Measurements from ENCODE around the gene ASB11. TPM values are rescaled to one million over a fixed set of nuclear protein-coding genes. Genes with fewer than 3 reads are reported as not detected.
"Not testable (repeated sequence)": the region's sequence is repeated elsewhere in the genome, so short reads cannot be mapped to it uniquely, and the experiment has no call there.

The ASB11 gene
- total RNA-seq, 1 donor from 2014 or later: 85.9 TPM

DNA sequence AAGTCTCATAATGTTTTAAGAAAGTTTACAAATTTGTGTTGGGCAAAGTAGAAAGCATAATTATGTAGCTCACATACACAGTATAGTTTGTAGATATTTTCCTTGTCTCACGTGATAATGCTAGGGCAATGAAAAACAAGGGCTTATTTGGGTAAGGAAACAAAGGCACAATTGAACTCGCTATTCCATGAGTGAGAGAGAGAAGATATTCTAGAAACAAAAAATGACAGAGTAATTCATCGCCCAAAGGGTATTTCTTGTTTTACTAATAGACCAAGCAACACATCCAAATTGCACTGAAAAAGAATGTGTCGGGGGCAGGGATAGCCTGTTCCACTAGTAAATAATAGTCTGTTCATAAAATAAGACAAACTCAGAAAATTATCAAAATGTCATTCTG is 3.6 kb upstream of the ASB11 start:
- intact Hi-C loops (cut with DNase I): no loop called here
- DNase-seq (ENCODE audit: missing footprints) (no peak), ATAC-seq (no peak)

DNA sequence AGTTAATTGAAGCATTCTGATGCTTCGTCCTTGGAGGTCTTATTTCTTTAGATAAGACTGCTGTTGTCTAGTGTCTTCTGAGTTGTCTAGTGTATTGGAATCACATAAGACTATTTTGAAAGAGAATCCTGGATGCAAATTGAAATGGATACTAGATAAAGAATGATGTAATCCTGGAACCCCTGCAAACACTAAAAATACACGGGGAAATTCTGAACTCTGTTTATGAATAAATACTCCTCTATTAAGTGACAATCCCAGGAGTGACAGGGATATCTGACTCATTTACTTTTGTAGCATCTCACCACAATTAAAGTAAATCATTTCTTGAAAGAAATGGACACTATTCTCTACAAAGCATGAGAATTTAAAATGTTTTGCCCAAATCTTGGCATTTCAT is 968 bp downstream of the ASB11 start:
- intact Hi-C loops (cut with DNase I): no loop called here
- ATAC-seq (no peak), DNase-seq (ENCODE audit: missing footprints) (no peak)

DNA sequence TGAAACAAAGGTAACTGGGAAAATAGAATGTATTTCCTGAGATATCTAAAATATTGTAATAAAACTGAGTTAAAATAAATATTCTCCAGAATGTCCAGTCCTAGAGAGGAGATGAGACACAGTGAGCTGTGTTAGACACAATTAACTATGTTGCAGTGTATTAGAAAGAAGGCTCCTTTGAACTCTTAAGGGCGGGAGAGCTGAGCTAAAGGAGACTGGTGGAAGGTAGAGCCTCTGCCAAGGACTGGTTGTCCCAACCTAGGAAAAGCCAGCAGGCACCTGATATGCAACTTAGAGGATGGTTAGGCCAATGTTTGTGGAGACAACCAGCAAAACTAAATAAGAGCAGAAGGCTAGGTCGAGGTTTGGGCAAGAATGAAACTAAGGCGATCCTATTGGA is 4.3 kb downstream of the ASB11 start:
- intact Hi-C loops (cut with DNase I): no loop called here
- DNase-seq (ENCODE audit: missing footprints) (no peak), ATAC-seq (peak; percentile 77)

DNA sequence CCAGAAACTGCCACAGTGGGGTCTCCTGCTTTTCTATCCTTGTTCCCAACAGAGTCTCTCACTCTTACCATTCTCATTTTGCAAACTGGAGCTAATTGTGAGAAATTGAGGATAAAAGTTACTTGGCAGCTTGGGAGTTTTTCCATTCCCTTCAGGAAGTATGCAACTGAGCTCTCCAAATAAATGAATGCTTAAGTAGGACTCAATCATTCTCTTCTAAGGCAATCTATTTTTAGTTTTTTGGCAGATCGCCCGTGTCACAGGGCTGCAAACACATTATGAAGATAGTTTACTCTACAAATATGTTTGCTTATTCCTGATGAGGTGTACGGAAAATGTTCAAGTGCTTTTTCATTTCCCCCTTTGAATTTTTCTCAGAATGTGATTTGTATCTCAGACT is 5.3 kb downstream of the ASB11 start:
- intact Hi-C loops (cut with DNase I): no loop called here
- DNase-seq (ENCODE audit: missing footprints): no peak
- peak; percentile 77 for ATAC-seq

DNA sequence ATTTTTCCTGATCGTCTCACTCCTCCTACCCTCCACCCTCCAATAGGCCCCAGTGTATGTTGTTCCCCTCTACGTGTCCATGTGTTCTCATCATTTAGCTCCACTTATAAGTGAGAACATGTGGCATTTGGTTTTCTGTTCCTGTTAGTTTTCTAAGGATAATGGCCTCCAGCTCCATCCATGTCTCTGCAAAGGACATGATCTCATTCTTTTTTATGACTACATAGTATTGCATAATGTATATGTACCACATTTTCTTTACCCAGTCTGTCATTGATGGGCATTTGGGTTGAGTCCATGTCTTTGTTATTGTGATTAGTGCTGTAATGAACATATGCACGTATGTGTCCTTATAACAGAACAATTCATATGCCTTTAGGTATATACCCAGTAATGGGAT is 9.5 kb downstream of the ASB11 start:
- DNase-seq (ENCODE audit: missing footprints): not testable (repeated sequence)

GRCh38 chrX:15301924-15302323 is 13.5 kb downstream of the ASB11 start:
- DNase-seq (ENCODE audit: missing footprints) (peak; percentile 70), ATAC-seq (peak; percentile 63)
- intact Hi-C loops (cut with DNase I): loop anchor here (5.0 kb wide), 1 partner anchor 35 kb away; the partner anchor contains the start of gene PIGA

More for the DNA sequence above, 9.5 kb downstream of the ASB11 start:
- ATAC-seq; intact Hi-C loops (cut with DNase I): not testable (repeated sequence)

- no peak for DNase-seq (ENCODE audit: missing footprints)
- intact Hi-C loops (cut with DNase I): loop anchor here (5.0 kb wide), 1 partner anchor 37 kb away; the partner anchor contains the start of gene PIGA
- no peak for ATAC-seq
Observed at GRCh38 chrX:15299941-15300851, 15.2 kb downstream of the ASB11 start.

- intact Hi-C loops (cut with DNase I): no loop called here
- DNase-seq (ENCODE audit: missing footprints): no peak
- peak; percentile 67 for ATAC-seq
Observed at GRCh38 chrX:15298780-15299179, 16.7 kb downstream of the ASB11 start.

- intact Hi-C loops (cut with DNase I): no loop called here
- DNase-seq (ENCODE audit: missing footprints) (no peak), ATAC-seq (peak; percentile 14)
Observed at GRCh38 chrX:15298201-15298600, 17.2 kb downstream of the ASB11 start.

DNA sequence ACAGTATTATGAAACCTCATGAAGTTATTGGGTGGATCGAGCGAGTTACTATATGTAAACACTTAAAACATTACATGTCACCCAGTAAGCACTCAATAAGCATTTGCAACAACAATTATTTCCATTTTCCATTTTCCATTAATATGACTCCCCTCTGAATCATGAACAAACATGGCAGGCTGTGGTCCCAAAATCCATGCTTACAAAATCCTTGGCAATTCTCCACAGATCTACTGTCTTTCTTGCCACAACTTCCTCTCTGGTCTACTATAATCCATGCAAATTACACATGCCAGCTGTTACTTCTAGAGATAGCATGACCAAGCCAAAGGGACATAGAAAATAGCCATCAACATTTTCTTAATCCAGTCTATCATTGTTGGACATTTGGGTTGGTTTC is 22.0 kb downstream of the ASB11 start:
- DNase-seq (ENCODE audit: missing footprints): no peak
- ATAC-seq: no peak
- intact Hi-C loops (cut with DNase I): no loop called here

GRCh38 chrX:15292861-15293260 is 22.6 kb downstream of the ASB11 start:
- ATAC-seq (no peak), DNase-seq (ENCODE audit: missing footprints) (no peak)
- intact Hi-C loops (cut with DNase I): no loop called here

DNA sequence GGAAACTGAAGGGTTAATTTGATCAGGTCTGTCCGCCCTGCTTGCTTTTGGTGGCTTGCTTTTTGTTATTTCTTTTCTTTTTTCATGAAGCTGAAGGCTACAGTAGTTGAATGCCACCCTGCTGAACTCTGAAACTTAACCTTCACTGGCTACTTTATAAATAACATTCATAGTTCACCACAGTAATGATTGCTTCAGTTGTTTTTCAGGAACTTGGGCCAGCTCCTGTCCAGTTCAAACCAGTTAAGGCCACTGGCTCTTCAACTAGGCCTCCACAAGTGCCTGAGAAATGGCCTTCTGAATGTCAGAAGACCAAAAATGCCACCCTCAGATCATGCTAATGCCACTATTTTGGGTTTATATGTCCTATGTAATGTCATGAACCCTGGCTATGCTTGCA is 37.8 kb downstream of the ASB11 start:
- peak; percentile 34 for ATAC-seq
- DNase-seq (ENCODE audit: missing footprints): no peak
- intact Hi-C loops (cut with DNase I): no loop called here

DNA sequence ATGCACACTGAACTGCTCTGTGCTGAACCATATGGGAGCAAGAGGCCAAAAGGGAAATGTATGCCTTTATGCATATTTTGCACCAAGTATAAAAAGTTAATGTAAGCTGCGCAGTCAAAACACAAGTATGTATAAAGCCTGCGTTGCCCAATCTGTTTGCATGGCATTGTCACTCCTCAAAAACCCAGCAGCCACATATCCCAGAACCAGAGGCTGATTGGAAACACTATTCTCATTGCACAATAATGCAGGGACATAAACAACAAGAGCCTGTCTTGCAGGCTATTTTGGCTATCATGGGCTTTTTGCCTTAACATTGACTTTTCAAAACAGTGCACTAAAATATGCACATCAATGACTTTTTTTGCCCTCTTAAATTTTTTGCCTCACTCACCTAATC is 40.5 kb downstream of the ASB11 start:
- intact Hi-C loops (cut with DNase I): no loop called here
- ATAC-seq (no peak), DNase-seq (ENCODE audit: missing footprints) (no peak)

DNA sequence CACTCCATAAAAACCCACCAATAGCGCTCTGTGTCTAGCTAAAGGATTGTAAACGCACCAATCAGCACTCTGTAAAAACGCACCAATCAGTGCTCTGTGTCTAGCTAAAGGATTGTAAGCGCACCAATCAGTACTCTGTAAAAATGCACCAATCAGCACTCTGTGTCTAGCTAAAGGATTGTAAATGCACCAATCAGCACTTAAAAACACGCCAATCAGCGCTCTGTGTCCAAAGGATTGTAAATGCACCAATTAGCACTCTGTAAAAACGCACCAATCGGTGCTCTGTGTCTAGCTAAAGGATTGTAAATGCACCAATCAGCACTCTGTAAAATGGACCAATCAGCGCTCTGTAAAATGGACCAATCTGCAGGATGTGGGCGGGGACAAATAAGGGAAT is 42.2 kb downstream of the ASB11 start:
- ATAC-seq: not testable (repeated sequence)

GRCh38 chrX:15271757-15272156 is 43.7 kb downstream of the ASB11 start:
- intact Hi-C loops (cut with DNase I): no loop called here
- no peak for ATAC-seq
- no peak for DNase-seq (ENCODE audit: missing footprints)

More for the DNA sequence above, 42.2 kb downstream of the ASB11 start:
- intact Hi-C loops (cut with DNase I); DNase-seq (ENCODE audit: missing footprints): not testable (repeated sequence)

- DNase-seq (ENCODE audit: missing footprints): no peak
- peak; percentile 20 for ATAC-seq
- intact Hi-C loops (cut with DNase I): no loop called here
Observed at GRCh38 chrX:15269618-15270521, 45.6 kb downstream of the ASB11 start, which contains the start of gene ASB9. Gene ASB9 (minus strand): TSS chrX:15270083. CDS start chrX:15269874, 209 bp downstream.

DNA sequence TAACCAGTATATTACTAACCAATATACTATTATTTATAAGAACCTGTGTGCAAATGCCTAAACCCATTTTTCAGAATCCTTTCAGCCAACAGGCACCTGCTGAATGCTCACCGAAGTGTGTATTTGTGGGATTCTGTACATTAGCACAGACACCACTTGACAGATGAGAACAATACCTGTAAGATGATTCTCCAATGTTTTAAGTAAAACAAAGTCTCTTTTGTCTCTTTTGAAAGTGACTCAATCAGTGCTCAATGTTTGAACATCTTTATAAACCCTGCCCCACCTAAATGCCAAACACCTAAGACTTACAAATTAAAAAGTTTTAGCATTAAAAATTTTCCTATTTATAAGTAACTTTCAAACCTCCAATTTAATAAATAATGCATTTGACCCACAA is 46.3 kb downstream of the ASB11 start:
- intact Hi-C loops (cut with DNase I): no loop called here
- DNase-seq (ENCODE audit: missing footprints): no peak
- no peak for ATAC-seq

GRCh38 chrX:15254852-15255251 is 60.6 kb downstream of the ASB11 start:
- intact Hi-C loops (cut with DNase I): no loop called here
- DNase-seq (ENCODE audit: missing footprints) (no peak), ATAC-seq (no peak)

DNA sequence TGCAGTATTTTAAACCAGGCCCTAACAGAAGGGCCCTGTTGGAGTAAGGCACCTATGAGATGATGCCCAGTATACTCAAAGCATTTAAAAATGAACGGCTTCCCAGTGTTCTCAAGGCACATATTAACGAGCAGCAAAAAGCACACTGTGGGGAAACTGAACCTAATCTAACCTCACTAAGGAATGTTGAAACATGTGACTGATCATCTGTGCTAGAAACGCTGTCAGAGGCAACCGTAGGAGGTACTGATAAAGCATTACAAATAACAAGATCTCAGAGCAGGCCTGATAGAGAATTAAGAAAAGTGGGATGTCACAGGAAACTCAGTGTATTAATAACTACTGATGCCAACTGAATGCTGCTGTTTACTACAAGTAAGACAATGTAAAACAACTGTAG is 69.5 kb downstream of the ASB11 start:
- no peak for ATAC-seq
- DNase-seq (ENCODE audit: missing footprints): no peak
- intact Hi-C loops (cut with DNase I): no loop called here
